Adipocyte (in vitro differentiated cells): Measurements from ENCODE around the gene ARHGAP19.
A peak's percentile ranks its signal among the peaks of the same experiment; 100 is the strongest.

Experiments used
- DNase-seq: peaks from one replicate; pipeline ENCODE4 v3.0.0-alpha.2; 2015; ENCODE audit warnings: low read depth
- H3K27me3 ChIP-seq: replicated peaks from 2 replicates; pipeline ENCODE4 v1.7.0; 2013; ENCODE audit warnings: mild to moderate bottlenecking, low read length, moderate library complexity; ENCODE audit not compliant: control insufficient read depth, insufficient read depth
- H3K36me3 ChIP-seq: 2 replicates; pipeline ENCODE4 v1.7.0; 2013; ENCODE audit warnings: low read length, mild to moderate bottlenecking, moderate library complexity; ENCODE audit not compliant: control insufficient read depth, insufficient read depth, severe bottlenecking
- H3K4me1 ChIP-seq: 2 replicates; pipeline ENCODE4 v1.7.0; 2013; ENCODE audit warnings: mild to moderate bottlenecking, low read length, moderate library complexity; ENCODE audit not compliant: control insufficient read depth, insufficient read depth
- H3K4me3 ChIP-seq: 2 replicates; pipeline ENCODE4 v1.7.0; 2013; ENCODE audit warnings: mild to moderate bottlenecking, low read length, moderate library complexity
- H3K9ac ChIP-seq: 2 replicates; pipeline ENCODE4 v1.7.0; 2013; ENCODE audit warnings: mild to moderate bottlenecking, low read length, moderate library complexity
- H3K9me3 ChIP-seq: 2 replicates; pipeline ENCODE4 v1.7.0; 2013; ENCODE audit warnings: mild to moderate bottlenecking, low read length, moderate library complexity; ENCODE audit not compliant: control insufficient read depth

ARHGAP19 gene

GRCh38 chr10:97292097-97292861 lies at the start of gene ARHGAP19:
Gene ARHGAP19, minus strand, starts transcription at chr10:97292637. Its CDS starts 10 bp downstream, at chr10:97292627.
- no peaks in the 10 kb centered on the region for H3K9me3 ChIP-seq
- H3K4me1 ChIP-seq, result no peaks in the 10 kb centered on the region
- peak within 1 kb of the TSS; percentile 84 for H3K9ac ChIP-seq
- DNase-seq, result peak; percentile 99
- H3K4me3 ChIP-seq, result peak within 1 kb of the TSS; percentile 84
- no peaks in the 10 kb centered on the region for H3K27me3 ChIP-seq
- H3K36me3 ChIP-seq, result no peaks in the 10 kb centered on the region

GRCh38 chr10:97341416-97341815 lies 49.0 kb upstream of the ARHGAP19 start:
- DNase-seq, result no peak
- peaks cover 10% of the 10 kb centered on the region for H3K4me1 ChIP-seq
- no peak overlapping the region for H3K4me3 ChIP-seq
- no peaks in the 10 kb centered on the region for H3K9me3 ChIP-seq
- H3K36me3 ChIP-seq, result no peaks in the 10 kb centered on the region
- H3K9ac ChIP-seq, result no peak overlapping the region
- H3K27me3 ChIP-seq, result no peaks in the 10 kb centered on the region

- H3K4me1 ChIP-seq, result peaks cover 16% of the 10 kb centered on the region
- no peaks in the 10 kb centered on the region for H3K27me3 ChIP-seq
- no peaks in the 10 kb centered on the region for H3K36me3 ChIP-seq
- no peaks in the 10 kb centered on the region for H3K9me3 ChIP-seq
- no peak for DNase-seq
- no peak overlapping the region for H3K4me3 ChIP-seq
- H3K9ac ChIP-seq, result no peak overlapping the region
These were observed 45.6 kb upstream of the ARHGAP19 start for GRCh38 chr10:97338041-97338440.

GRCh38 chr10:97336942-97337831 lies 44.8 kb upstream of the ARHGAP19 start:
- H3K4me3 ChIP-seq, result no peak overlapping the region
- H3K4me1 ChIP-seq, result peaks cover 22% of the 10 kb centered on the region
- H3K9me3 ChIP-seq, result no peaks in the 10 kb centered on the region
- no peaks in the 10 kb centered on the region for H3K27me3 ChIP-seq
- H3K9ac ChIP-seq, result no peak overlapping the region
- peak; percentile 15 for DNase-seq
- H3K36me3 ChIP-seq, result no peaks in the 10 kb centered on the region

- DNase-seq, result peak; percentile 6
- H3K9me3 ChIP-seq, result no peaks in the 10 kb centered on the region
- no peaks in the 10 kb centered on the region for H3K27me3 ChIP-seq
- no peaks in the 10 kb centered on the region for H3K36me3 ChIP-seq
- no peak overlapping the region for H3K4me3 ChIP-seq
- H3K9ac ChIP-seq, result no peak overlapping the region
- peaks cover 30% of the 10 kb centered on the region for H3K4me1 ChIP-seq
These were observed 44.0 kb upstream of the ARHGAP19 start for GRCh38 chr10:97336446-97336845.

- no peak overlapping the region for H3K4me3 ChIP-seq
- peaks cover 34% of the 10 kb centered on the region for H3K4me1 ChIP-seq
- H3K9me3 ChIP-seq, result no peaks in the 10 kb centered on the region
- H3K36me3 ChIP-seq, result no peaks in the 10 kb centered on the region
- H3K27me3 ChIP-seq, result no peaks in the 10 kb centered on the region
- H3K9ac ChIP-seq, result no peak overlapping the region
- DNase-seq, result no peak
These were observed 43.6 kb upstream of the ARHGAP19 start for GRCh38 chr10:97336006-97336405.

- no peaks in the 10 kb centered on the region for H3K27me3 ChIP-seq
- no peaks in the 10 kb centered on the region for H3K36me3 ChIP-seq
- peak overlapping the region; percentile 82 for H3K4me3 ChIP-seq
- H3K9ac ChIP-seq, result peak overlapping the region; percentile 92
- peaks cover 35% of the 10 kb centered on the region for H3K4me1 ChIP-seq
- DNase-seq, result no peak
- H3K9me3 ChIP-seq, result no peaks in the 10 kb centered on the region
These were observed 42.8 kb upstream of the ARHGAP19 start for GRCh38 chr10:97335188-97335619.

GRCh38 chr10:97334370-97335175 lies 42.1 kb upstream of the ARHGAP19 start, which contains the start of gene FRAT2:
Gene FRAT2, minus strand, starts transcription at chr10:97334729. Its CDS starts 157 bp downstream, at chr10:97334572.
- DNase-seq, result peak; percentile 96
- peak within 1 kb of the TSS; percentile 92 for H3K9ac ChIP-seq
- H3K36me3 ChIP-seq, result no peaks in the 10 kb centered on the region
- H3K9me3 ChIP-seq, result no peaks in the 10 kb centered on the region
- H3K4me1 ChIP-seq, result peaks cover 35% of the 10 kb centered on the region
- H3K4me3 ChIP-seq, result peak within 1 kb of the TSS; percentile 82
- H3K27me3 ChIP-seq, result no peaks in the 10 kb centered on the region

GRCh38 chr10:97333601-97334369 lies 41.3 kb upstream of the ARHGAP19 start:
- no peaks in the 10 kb centered on the region for H3K9me3 ChIP-seq
- peaks cover 35% of the 10 kb centered on the region for H3K4me1 ChIP-seq
- H3K27me3 ChIP-seq, result no peaks in the 10 kb centered on the region
- H3K4me3 ChIP-seq, result peak overlapping the region; percentile 82
- peak; percentile 64 for DNase-seq
- peak overlapping the region; percentile 92 for H3K9ac ChIP-seq
- peaks cover 3% of the 10 kb centered on the region for H3K36me3 ChIP-seq

GRCh38 chr10:97333351-97333600 lies 40.8 kb upstream of the ARHGAP19 start:
- Histone ChIP-seq H3K9me3 (no peaks in the 10 kb centered on the region), H3K27me3 (no peaks in the 10 kb centered on the region)
- no peak for DNase-seq

More at GRCh38 chr10:97333351-97333600, 40.8 kb upstream of the ARHGAP19 start:
- H3K4me3 ChIP-seq, result peak overlapping the region; percentile 82
- H3K36me3 ChIP-seq, result peaks cover 3% of the 10 kb centered on the region
- H3K4me1 ChIP-seq, result peaks cover 35% of the 10 kb centered on the region
- peak overlapping the region; percentile 92 for H3K9ac ChIP-seq
